GM12878 (cell line): ENCODE results near the gene FERMT3. TPM values are rescaled to one million over a fixed set of nuclear protein-coding genes. Genes with fewer than 3 reads are reported as not detected.

ENCODE experiments used
- EGR1 ChIP-seq, 2 experiments: IDR thresholded peaks; 1 replicate in 1 of 2; 2 replicates in 1 of 2; pipeline ENCODE4 v1.6.1; 2011 to 2012; ENCODE audit warnings: low read depth in 2 of 2, low read length in 2 of 2, borderline replicate concordance in 1 of 2, mild to moderate bottlenecking in 1 of 2, moderate library complexity in 1 of 2
- EP300 ChIP-seq, 2 experiments: fragments of 150-350 bp in 1 of 2; IDR thresholded peaks; 2 replicates each; pipeline ENCODE4 v1.6.1; 2011 to 2012; ENCODE audit warnings: low read depth in 2 of 2, low read length in 2 of 2, borderline replicate concordance in 1 of 2, improper control_type of control experiment in 1 of 2, inconsistent platforms in 1 of 2; ENCODE audit not compliant: control insufficient read depth in 1 of 2
- EZH2 ChIP-seq: IDR thresholded peaks from 2 replicates; pipeline ENCODE4 v1.6.1; 2012; ENCODE audit warnings: low read depth, mild to moderate bottlenecking, control low read depth, inconsistent platforms, low read length, borderline replicate concordance; ENCODE audit not compliant: control insufficient read depth
- HDGF ChIP-seq: fragments of 450-650 bp; IDR thresholded peaks from 2 replicates; pipeline ENCODE4 v1.6.1; 2016; ENCODE audit warnings: antibody characterized with exemption
- IKZF1 ChIP-seq: fragments of 450-650 bp; conservative IDR thresholded peaks from 2 replicates; pipeline ENCODE4 v1.6.1; 2017; ENCODE audit warnings: antibody characterized with exemption, mild to moderate bottlenecking
- MTA3 ChIP-seq: IDR thresholded peaks from 2 replicates; pipeline ENCODE4 v1.6.1; 2012; ENCODE audit warnings: low read length, inconsistent platforms, borderline replicate concordance
- NBN ChIP-seq: fragments of 450-650 bp; IDR thresholded peaks from 2 replicates; pipeline ENCODE4 v1.6.1; 2016
- NFXL1 ChIP-seq: fragments of 450-650 bp; IDR thresholded peaks from 2 replicates; pipeline ENCODE4 v1.6.1; 2017; ENCODE audit warnings: antibody characterized with exemption, mild to moderate bottlenecking, borderline replicate concordance
- PAX5 ChIP-seq: IDR thresholded peaks from 2 replicates; pipeline ENCODE4 v1.6.1; 2011; ENCODE audit warnings: low read depth, low read length, borderline replicate concordance
- SMAD1 ChIP-seq: fragments of 450-650 bp; IDR thresholded peaks from 2 replicates; pipeline ENCODE4 v1.6.1; 2018; ENCODE audit warnings: mild to moderate bottlenecking, low read depth; ENCODE audit not compliant: partially characterized antibody
- SREBF2 ChIP-seq: IDR thresholded peaks from 2 replicates; pipeline ENCODE4 v1.6.1; 2012; ENCODE audit warnings: mild to moderate bottlenecking, low read length
- TCF12 ChIP-seq: IDR thresholded peaks from 2 replicates; pipeline ENCODE4 v1.6.1; 2011; ENCODE audit warnings: low read depth, mild to moderate bottlenecking, low read length
- polyA plus RNA-seq, 11 experiments: library from polyadenylated mRNA; depleted of rRNA in 4 of 11; unstranded in 6 of 11; stranded (reverse) in 5 of 11; fragments of >200 nt; fragmentation: Nextera tagmentation in 4 of 11; fragmentation: Illumina TruSeq in 1 of 11; extraction: Ambion mirVana in 4 of 11; extraction: Trizol in 1 of 11; gene quantifications; 1 replicate in 1 of 11; 2 replicates in 10 of 11; pipeline versions ENCODE4 v1.2.1 to v1.2.3, GENCODE V29; 2011 to 2016; ENCODE audit warnings: inconsistent platforms in 2 of 11, missing spikeins in 2 of 11, low read depth in 1 of 11
- total RNA-seq, 4 experiments: library from RNA; depleted of rRNA in 3 of 4; stranded (reverse); fragments of >200 nt in 3 of 4; fragmentation: Illumina TruSeq in 1 of 4; extraction: Trizol in 1 of 4; gene quantifications; 2 replicates each; pipeline versions ENCODE4 v1.2.1 to v1.2.3, GENCODE V29; 2013 to 2021
- TF ChIP-seq, protein P1 (sequence below): fragments of 450-650 bp; formaldehyde crosslinking; IDR thresholded peaks from 2 replicates; pipeline ENCODE4 v1.4.0; 2022; ENCODE audit warnings: mild to moderate bottlenecking, moderate library complexity
- TF ChIP-seq, protein P2 (sequence below): fragments of 450-650 bp; IDR thresholded peaks from 2 replicates; pipeline ENCODE4 v1.6.1; 2018; ENCODE audit warnings: mild to moderate bottlenecking, low read depth, moderate library complexity; ENCODE audit not compliant: partially characterized antibody
- TF ChIP-seq, protein P3 (sequence below): fragments of 450-650 bp; IDR thresholded peaks from 2 replicates; pipeline ENCODE4 v1.6.1; 2017; ENCODE audit warnings: mild to moderate bottlenecking, moderate library complexity

The FERMT3 gene
- total and polyA plus RNA-seq, 10 of the 15 experiments (the other 5 are each of a cell fraction or from before 2014, with no cell fraction given), result 2.0 to 211 (median 114) TPM

DNA sequence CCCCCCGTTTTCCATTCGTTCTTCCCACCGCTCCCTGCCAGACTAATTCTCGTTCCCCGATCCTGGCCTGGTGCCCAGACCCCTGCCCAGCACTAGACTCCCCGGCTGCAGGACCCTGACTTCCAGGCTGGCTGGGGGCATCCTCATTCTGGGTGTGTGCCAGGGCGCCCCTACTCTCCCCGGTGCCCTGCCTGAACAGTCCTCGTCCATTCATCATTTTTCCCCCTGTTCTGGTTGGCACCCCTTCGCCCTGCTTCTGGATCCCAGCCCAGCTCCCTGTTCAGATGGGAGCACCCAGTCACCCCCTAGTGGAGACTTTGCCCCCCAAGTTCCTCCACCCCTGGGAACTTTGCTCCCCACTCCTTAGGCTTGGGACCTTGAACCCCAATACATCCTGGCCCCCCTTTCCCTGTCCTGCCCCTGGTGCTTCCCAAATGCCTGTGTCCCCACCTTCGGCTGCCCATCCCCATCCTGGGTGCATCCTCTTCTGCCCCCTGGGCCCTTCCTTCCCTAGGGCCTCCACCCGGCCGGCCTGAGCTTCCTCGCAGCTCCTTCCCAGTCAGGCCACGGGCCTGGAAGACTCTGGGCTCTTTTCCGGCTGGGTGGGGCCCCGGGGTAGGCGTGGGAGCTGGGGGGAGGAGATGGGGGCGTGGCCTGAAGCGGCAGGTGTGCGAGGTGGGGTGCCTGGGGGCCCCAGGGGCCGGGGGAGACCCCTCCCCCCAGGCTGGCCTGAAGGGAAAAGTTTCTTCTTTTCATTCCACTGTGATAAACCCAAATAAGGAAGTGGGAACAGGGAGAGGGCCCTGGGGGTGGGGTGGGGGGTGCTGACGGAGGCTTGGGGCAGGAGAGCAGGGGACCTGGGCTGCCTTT is 45.7 kb downstream of the FERMT3 start (continued):
- TF ChIP-seq, protein P1, sequence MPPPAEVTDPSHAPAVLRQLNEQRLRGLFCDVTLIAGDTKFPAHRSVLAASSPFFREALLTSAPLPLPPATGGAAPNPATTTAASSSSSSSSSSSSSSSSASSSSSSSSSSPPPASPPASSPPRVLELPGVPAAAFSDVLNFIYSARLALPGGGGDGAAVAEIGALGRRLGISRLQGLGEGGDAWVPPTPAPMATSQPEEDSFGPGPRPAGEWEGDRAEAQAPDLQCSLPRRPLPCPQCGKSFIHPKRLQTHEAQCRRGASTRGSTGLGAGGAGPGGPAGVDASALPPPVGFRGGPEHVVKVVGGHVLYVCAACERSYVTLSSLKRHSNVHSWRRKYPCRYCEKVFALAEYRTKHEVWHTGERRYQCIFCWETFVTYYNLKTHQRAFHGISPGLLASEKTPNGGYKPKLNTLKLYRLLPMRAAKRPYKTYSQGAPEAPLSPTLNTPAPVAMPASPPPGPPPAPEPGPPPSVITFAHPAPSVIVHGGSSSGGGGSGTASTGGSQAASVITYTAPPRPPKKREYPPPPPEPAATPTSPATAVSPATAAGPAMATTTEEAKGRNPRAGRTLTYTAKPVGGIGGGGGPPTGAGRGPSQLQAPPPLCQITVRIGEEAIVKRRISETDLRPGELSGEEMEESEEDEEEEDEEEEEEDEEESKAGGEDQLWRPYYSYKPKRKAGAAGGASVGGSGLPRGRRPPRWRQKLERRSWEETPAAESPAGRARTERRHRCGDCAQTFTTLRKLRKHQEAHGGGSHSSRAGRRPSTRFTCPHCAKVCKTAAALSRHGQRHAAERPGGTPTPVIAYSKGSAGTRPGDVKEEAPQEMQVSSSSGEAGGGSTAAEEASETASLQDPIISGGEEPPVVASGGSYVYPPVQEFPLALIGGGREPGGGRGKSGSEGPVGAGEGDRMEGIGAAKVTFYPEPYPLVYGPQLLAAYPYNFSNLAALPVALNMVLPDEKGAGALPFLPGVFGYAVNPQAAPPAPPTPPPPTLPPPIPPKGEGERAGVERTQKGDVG (CRISPR knock-in tag), result no peak
- TF ChIP-seq SMAD1 (no peak), HDGF (peak; percentile 44; the same call in 1 of the 2 replicates), MTA3 (no peak), IKZF1 (peak; percentile 39; the same call in 1 of the 2 replicates), EGR1 (IDR thresholded peaks at IDR 0.05; ENCODE audit: borderline replicate concordance in 1 of 2, low read depth in 2 of 2, low read length in 2 of 2) (0 out of 3 replicates have a peak, but pooled peaks of 1 of the 2 experiments have one; percentile 1), SREBF2 (no peak), NFXL1 (no peak), PAX5 (no peak), EZH2 (no peak), TCF12 (0 out of 2 replicates have a peak, but pooled peaks have one; percentile 6), NBN (0 out of 2 replicates have a peak, but pooled peaks have one; percentile 36), EP300 (IDR thresholded peaks at IDR 0.05; ENCODE audit: borderline replicate concordance in 1 of 2, control insufficient read depth in 1 of 2, low read depth in 2 of 2, low read length in 2 of 2) (no peak)
- TF ChIP-seq, protein P2, sequence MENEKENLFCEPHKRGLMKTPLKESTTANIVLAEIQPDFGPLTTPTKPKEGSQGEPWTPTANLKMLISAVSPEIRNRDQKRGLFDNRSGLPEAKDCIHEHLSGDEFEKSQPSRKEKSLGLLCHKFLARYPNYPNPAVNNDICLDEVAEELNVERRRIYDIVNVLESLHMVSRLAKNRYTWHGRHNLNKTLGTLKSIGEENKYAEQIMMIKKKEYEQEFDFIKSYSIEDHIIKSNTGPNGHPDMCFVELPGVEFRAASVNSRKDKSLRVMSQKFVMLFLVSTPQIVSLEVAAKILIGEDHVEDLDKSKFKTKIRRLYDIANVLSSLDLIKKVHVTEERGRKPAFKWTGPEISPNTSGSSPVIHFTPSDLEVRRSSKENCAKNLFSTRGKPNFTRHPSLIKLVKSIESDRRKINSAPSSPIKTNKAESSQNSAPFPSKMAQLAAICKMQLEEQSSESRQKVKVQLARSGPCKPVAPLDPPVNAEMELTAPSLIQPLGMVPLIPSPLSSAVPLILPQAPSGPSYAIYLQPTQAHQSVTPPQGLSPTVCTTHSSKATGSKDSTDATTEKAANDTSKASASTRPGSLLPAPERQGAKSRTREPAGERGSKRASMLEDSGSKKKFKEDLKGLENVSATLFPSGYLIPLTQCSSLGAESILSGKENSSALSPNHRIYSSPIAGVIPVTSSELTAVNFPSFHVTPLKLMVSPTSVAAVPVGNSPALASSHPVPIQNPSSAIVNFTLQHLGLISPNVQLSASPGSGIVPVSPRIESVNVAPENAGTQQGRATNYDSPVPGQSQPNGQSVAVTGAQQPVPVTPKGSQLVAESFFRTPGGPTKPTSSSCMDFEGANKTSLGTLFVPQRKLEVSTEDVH, result no peak
- TF ChIP-seq, protein P3, sequence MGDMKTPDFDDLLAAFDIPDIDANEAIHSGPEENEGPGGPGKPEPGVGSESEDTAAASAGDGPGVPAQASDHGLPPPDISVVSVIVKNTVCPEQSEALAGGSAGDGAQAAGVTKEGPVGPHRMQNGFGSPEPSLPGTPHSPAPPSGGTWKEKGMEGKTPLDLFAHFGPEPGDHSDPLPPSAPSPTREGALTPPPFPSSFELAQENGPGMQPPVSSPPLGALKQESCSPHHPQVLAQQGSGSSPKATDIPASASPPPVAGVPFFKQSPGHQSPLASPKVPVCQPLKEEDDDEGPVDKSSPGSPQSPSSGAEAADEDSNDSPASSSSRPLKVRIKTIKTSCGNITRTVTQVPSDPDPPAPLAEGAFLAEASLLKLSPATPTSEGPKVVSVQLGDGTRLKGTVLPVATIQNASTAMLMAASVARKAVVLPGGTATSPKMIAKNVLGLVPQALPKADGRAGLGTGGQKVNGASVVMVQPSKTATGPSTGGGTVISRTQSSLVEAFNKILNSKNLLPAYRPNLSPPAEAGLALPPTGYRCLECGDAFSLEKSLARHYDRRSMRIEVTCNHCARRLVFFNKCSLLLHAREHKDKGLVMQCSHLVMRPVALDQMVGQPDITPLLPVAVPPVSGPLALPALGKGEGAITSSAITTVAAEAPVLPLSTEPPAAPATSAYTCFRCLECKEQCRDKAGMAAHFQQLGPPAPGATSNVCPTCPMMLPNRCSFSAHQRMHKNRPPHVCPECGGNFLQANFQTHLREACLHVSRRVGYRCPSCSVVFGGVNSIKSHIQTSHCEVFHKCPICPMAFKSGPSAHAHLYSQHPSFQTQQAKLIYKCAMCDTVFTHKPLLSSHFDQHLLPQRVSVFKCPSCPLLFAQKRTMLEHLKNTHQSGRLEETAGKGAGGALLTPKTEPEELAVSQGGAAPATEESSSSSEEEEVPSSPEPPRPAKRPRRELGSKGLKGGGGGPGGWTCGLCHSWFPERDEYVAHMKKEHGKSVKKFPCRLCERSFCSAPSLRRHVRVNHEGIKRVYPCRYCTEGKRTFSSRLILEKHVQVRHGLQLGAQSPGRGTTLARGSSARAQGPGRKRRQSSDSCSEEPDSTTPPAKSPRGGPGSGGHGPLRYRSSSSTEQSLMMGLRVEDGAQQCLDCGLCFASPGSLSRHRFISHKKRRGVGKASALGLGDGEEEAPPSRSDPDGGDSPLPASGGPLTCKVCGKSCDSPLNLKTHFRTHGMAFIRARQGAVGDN, result no peak
- TF ChIP-seq, all 136 proteins: peak for 8
